ENCODE results near the gene MAP4K4. TPM values are rescaled to one million over a fixed set of nuclear protein-coding genes. Genes with fewer than 3 reads are reported as not detected.

Gene MAP4K4
- total and polyA plus RNA-seq, 8 donors: 80.2 to 143 (median 129) TPM

- Histone ChIP-seq H3K4me1 (no peaks in the 10 kb centered on the region), H3K4me3 (no peak overlapping the region), H3K27me3 (no peaks in the 10 kb centered on the region), H3K9me3 (peaks cover 0 to 13% of the 10 kb centered on the region in 2 donors), H3K36me3 (no peaks in the 10 kb centered on the region), H3K27ac (no peak overlapping the region)
- ATAC-seq (no peak), DNase-seq (no peak)
- intact Hi-C loops (cut with DNase I): no loop called here
- no peak for TF ChIP-seq CTCF (IDR thresholded peaks at IDR 0.05)
These were observed 22.0 kb upstream of the MAP4K4 start for GRCh38 chr2:101675512-101675911.

- intact Hi-C loops (cut with DNase I): no loop called here
- DNase-seq (no peak), ATAC-seq (no peak)
- H3K27ac ChIP-seq: no peak overlapping the region
- no peaks in the 10 kb centered on the region for H3K36me3 ChIP-seq
- no peak for TF ChIP-seq CTCF (IDR thresholded peaks at IDR 0.05)
- no peak overlapping the region for H3K4me3 ChIP-seq
- no peaks in the 10 kb centered on the region for H3K27me3 ChIP-seq
- no peaks in the 10 kb centered on the region for H3K4me1 ChIP-seq
- H3K9me3 ChIP-seq: peaks cover 0 to 10% of the 10 kb centered on the region in 2 donors
These were observed 20.8 kb upstream of the MAP4K4 start for GRCh38 chr2:101676674-101677073.

GRCh38 chr2:101677658-101678057 lies 19.8 kb upstream of the MAP4K4 start:
- Histone ChIP-seq H3K27me3 (no peaks in the 10 kb centered on the region), H3K27ac (no peak overlapping the region), H3K9me3 (peaks cover 0 to 2% of the 10 kb centered on the region in 2 donors), H3K36me3 (no peaks in the 10 kb centered on the region), H3K4me1 (no peaks in the 10 kb centered on the region), H3K4me3 (no peak overlapping the region)
- ATAC-seq (no peak), DNase-seq (no peak)
- intact Hi-C loops (cut with DNase I): no loop called here
- no peak for TF ChIP-seq CTCF (IDR thresholded peaks at IDR 0.05)

GRCh38 chr2:101678379-101678778 lies 19.1 kb upstream of the MAP4K4 start:
- intact Hi-C loops (cut with DNase I): no loop called here
- TF ChIP-seq CTCF (IDR thresholded peaks at IDR 0.05): no peak

GRCh38 chr2:101679037-101679726 lies 18.3 kb upstream of the MAP4K4 start:
- Histone ChIP-seq H3K9me3 (no peaks in the 10 kb centered on the region), H3K4me1 (no peaks in the 10 kb centered on the region), H3K27me3 (no peaks in the 10 kb centered on the region), H3K4me3 (no peak overlapping the region), H3K27ac (no peak overlapping the region), H3K36me3 (no peaks in the 10 kb centered on the region)
- DNase-seq: peak in 1 of 4 donors; percentile 54
- ATAC-seq: peak; percentile 27
- TF ChIP-seq CTCF (IDR thresholded peaks at IDR 0.05): no peak
- intact Hi-C loops (cut with DNase I): no loop called here

More at GRCh38 chr2:101678379-101678778, 19.1 kb upstream of the MAP4K4 start:
- H3K9me3 ChIP-seq: no peaks in the 10 kb centered on the region
- no peaks in the 10 kb centered on the region for H3K4me1 ChIP-seq
- H3K36me3 ChIP-seq: no peaks in the 10 kb centered on the region
- no peaks in the 10 kb centered on the region for H3K27me3 ChIP-seq
- ATAC-seq (no peak), DNase-seq (no peak)
- no peak overlapping the region for H3K4me3 ChIP-seq
- H3K27ac ChIP-seq: no peak overlapping the region

Measured in left lung (tissue), 10 donors.